ENCODE results near the gene TNFAIP3.
A peak's percentile ranks its signal among the peaks of the same experiment; 100 is the strongest.

TNFAIP3 gene

GRCh38 chr6:137914530-137915193, 47.6 kb downstream of the TNFAIP3 start:
- Histone ChIP-seq H3K9ac (ENCODE audit: low read length) (no peak overlapping the region), H3K27me3 (ENCODE audit: control insufficient read depth, insufficient read depth, low read length) (no peaks in the 10 kb centered on the region), H3K27ac (ENCODE audit: low read depth, low read length) (no peak overlapping the region), H3K36me3 (ENCODE audit: control insufficient read depth, insufficient read depth, low read length) (no peaks in the 10 kb centered on the region), H3K9me3 (ENCODE audit: control insufficient read depth, insufficient read depth, low read depth, low read length) (peaks cover 6% of the 10 kb centered on the region; the same call in 1 of the 2 replicates), H3K4me1 (ENCODE audit: control insufficient read depth, insufficient read depth, low read length) (peaks cover 5% of the 10 kb centered on the region), H3K4me3 (ENCODE audit: low read depth, low read length) (no peak overlapping the region)

- peaks cover 6% of the 10 kb centered on the region; the same call in 1 of the 2 replicates for H3K9me3 ChIP-seq (ENCODE audit: control insufficient read depth, insufficient read depth, low read depth, low read length)
- no peak overlapping the region for H3K4me3 ChIP-seq (ENCODE audit: low read depth, low read length)
- H3K27me3 ChIP-seq (ENCODE audit: control insufficient read depth, insufficient read depth, low read length), result no peaks in the 10 kb centered on the region
- H3K27ac ChIP-seq (ENCODE audit: low read depth, low read length), result no peak overlapping the region
- H3K4me1 ChIP-seq (ENCODE audit: control insufficient read depth, insufficient read depth, low read length), result peaks cover 5% of the 10 kb centered on the region
- H3K9ac ChIP-seq (ENCODE audit: low read length), result no peak overlapping the region
- H3K36me3 ChIP-seq (ENCODE audit: control insufficient read depth, insufficient read depth, low read length), result no peaks in the 10 kb centered on the region
Measured at GRCh38 chr6:137915790-137916189, 48.7 kb downstream of the TNFAIP3 start.

GRCh38 chr6:137917551-137918325, 50.7 kb downstream of the TNFAIP3 start:
- peaks cover 6% of the 10 kb centered on the region; the same call in 1 of the 2 replicates for H3K9me3 ChIP-seq (ENCODE audit: control insufficient read depth, insufficient read depth, low read depth, low read length)
- H3K4me3 ChIP-seq (ENCODE audit: low read depth, low read length), result no peak overlapping the region
- no peak overlapping the region for H3K27ac ChIP-seq (ENCODE audit: low read depth, low read length)
- no peaks in the 10 kb centered on the region for H3K27me3 ChIP-seq (ENCODE audit: control insufficient read depth, insufficient read depth, low read length)
- no peaks in the 10 kb centered on the region for H3K36me3 ChIP-seq (ENCODE audit: control insufficient read depth, insufficient read depth, low read length)
- no peak overlapping the region for H3K9ac ChIP-seq (ENCODE audit: low read length)
- no peaks in the 10 kb centered on the region for H3K4me1 ChIP-seq (ENCODE audit: control insufficient read depth, insufficient read depth, low read length)

GRCh38 chr6:137919502-137919823, 52.4 kb downstream of the TNFAIP3 start:
- H3K27me3 ChIP-seq (ENCODE audit: control insufficient read depth, insufficient read depth, low read length), result no peaks in the 10 kb centered on the region
- H3K4me3 ChIP-seq (ENCODE audit: low read depth, low read length), result no peak overlapping the region
- H3K4me1 ChIP-seq (ENCODE audit: control insufficient read depth, insufficient read depth, low read length), result no peaks in the 10 kb centered on the region
- H3K9ac ChIP-seq (ENCODE audit: low read length), result no peak overlapping the region
- no peak overlapping the region for H3K27ac ChIP-seq (ENCODE audit: low read depth, low read length)
- no peaks in the 10 kb centered on the region for H3K9me3 ChIP-seq (ENCODE audit: control insufficient read depth, insufficient read depth, low read depth, low read length)
- no peaks in the 10 kb centered on the region for H3K36me3 ChIP-seq (ENCODE audit: control insufficient read depth, insufficient read depth, low read length)

GRCh38 chr6:137919837-137920730, 53.0 kb downstream of the TNFAIP3 start:
- no peak overlapping the region for H3K4me3 ChIP-seq (ENCODE audit: low read depth, low read length)
- no peak overlapping the region for H3K27ac ChIP-seq (ENCODE audit: low read depth, low read length)
- no peaks in the 10 kb centered on the region for H3K9me3 ChIP-seq (ENCODE audit: control insufficient read depth, insufficient read depth, low read depth, low read length)
- no peaks in the 10 kb centered on the region for H3K36me3 ChIP-seq (ENCODE audit: control insufficient read depth, insufficient read depth, low read length)
- H3K4me1 ChIP-seq (ENCODE audit: control insufficient read depth, insufficient read depth, low read length), result 0 out of 2 replicates have a peak, but pooled peaks cover under 1% of the 10 kb centered on the region
- no peak overlapping the region for H3K9ac ChIP-seq (ENCODE audit: low read length)
- H3K27me3 ChIP-seq (ENCODE audit: control insufficient read depth, insufficient read depth, low read length), result no peaks in the 10 kb centered on the region

- peaks cover 17% of the 10 kb centered on the region for H3K4me1 ChIP-seq (ENCODE audit: control insufficient read depth, insufficient read depth, low read length)
- H3K4me3 ChIP-seq (ENCODE audit: low read depth, low read length), result no peak overlapping the region
- no peak overlapping the region for H3K9ac ChIP-seq (ENCODE audit: low read length)
- H3K27ac ChIP-seq (ENCODE audit: low read depth, low read length), result no peak overlapping the region
- no peaks in the 10 kb centered on the region for H3K27me3 ChIP-seq (ENCODE audit: control insufficient read depth, insufficient read depth, low read length)
- no peaks in the 10 kb centered on the region for H3K9me3 ChIP-seq (ENCODE audit: control insufficient read depth, insufficient read depth, low read depth, low read length)
- H3K36me3 ChIP-seq (ENCODE audit: control insufficient read depth, insufficient read depth, low read length), result no peaks in the 10 kb centered on the region
Measured at GRCh38 chr6:137921823-137922222, 54.8 kb downstream of the TNFAIP3 start.

- peaks cover 18% of the 10 kb centered on the region for H3K4me1 ChIP-seq (ENCODE audit: control insufficient read depth, insufficient read depth, low read length)
- H3K9me3 ChIP-seq (ENCODE audit: control insufficient read depth, insufficient read depth, low read depth, low read length), result no peaks in the 10 kb centered on the region
- H3K27me3 ChIP-seq (ENCODE audit: control insufficient read depth, insufficient read depth, low read length), result no peaks in the 10 kb centered on the region
- no peak overlapping the region for H3K9ac ChIP-seq (ENCODE audit: low read length)
- H3K27ac ChIP-seq (ENCODE audit: low read depth, low read length), result no peak overlapping the region
- no peak overlapping the region for H3K4me3 ChIP-seq (ENCODE audit: low read depth, low read length)
- no peaks in the 10 kb centered on the region for H3K36me3 ChIP-seq (ENCODE audit: control insufficient read depth, insufficient read depth, low read length)
Measured at GRCh38 chr6:137923866-137924653, 57.0 kb downstream of the TNFAIP3 start.

- H3K4me3 ChIP-seq (ENCODE audit: low read depth, low read length), result peak overlapping the region; percentile 2; the same call in 1 of the 2 replicates
- no peaks in the 10 kb centered on the region for H3K9me3 ChIP-seq (ENCODE audit: control insufficient read depth, insufficient read depth, low read depth, low read length)
- no peak overlapping the region for H3K27ac ChIP-seq (ENCODE audit: low read depth, low read length)
- no peaks in the 10 kb centered on the region for H3K36me3 ChIP-seq (ENCODE audit: control insufficient read depth, insufficient read depth, low read length)
- H3K4me1 ChIP-seq (ENCODE audit: control insufficient read depth, insufficient read depth, low read length), result peaks cover 18% of the 10 kb centered on the region
- H3K27me3 ChIP-seq (ENCODE audit: control insufficient read depth, insufficient read depth, low read length), result no peaks in the 10 kb centered on the region
- no peak overlapping the region for H3K9ac ChIP-seq (ENCODE audit: low read length)
Measured at GRCh38 chr6:137925141-137925698, 58.2 kb downstream of the TNFAIP3 start.

GRCh38 chr6:137926207-137926731, 59.2 kb downstream of the TNFAIP3 start:
- Histone ChIP-seq H3K9me3 (ENCODE audit: control insufficient read depth, insufficient read depth, low read depth, low read length) (no peaks in the 10 kb centered on the region), H3K4me1 (ENCODE audit: control insufficient read depth, insufficient read depth, low read length) (peaks cover 18% of the 10 kb centered on the region), H3K4me3 (ENCODE audit: low read depth, low read length) (peak overlapping the region; percentile 2; the same call in 1 of the 2 replicates), H3K27ac (ENCODE audit: low read depth, low read length) (no peak overlapping the region; the same call in 1 of the 2 replicates), H3K27me3 (ENCODE audit: control insufficient read depth, insufficient read depth, low read length) (no peaks in the 10 kb centered on the region), H3K9ac (ENCODE audit: low read length) (no peak overlapping the region), H3K36me3 (ENCODE audit: control insufficient read depth, insufficient read depth, low read length) (no peaks in the 10 kb centered on the region)

- Histone ChIP-seq H3K4me3 (ENCODE audit: low read depth, low read length) (no peak overlapping the region), H3K36me3 (ENCODE audit: control insufficient read depth, insufficient read depth, low read length) (no peaks in the 10 kb centered on the region), H3K27ac (ENCODE audit: low read depth, low read length) (no peak overlapping the region; the same call in 1 of the 2 replicates), H3K4me1 (ENCODE audit: control insufficient read depth, insufficient read depth, low read length) (peaks cover 18% of the 10 kb centered on the region), H3K9ac (ENCODE audit: low read length) (no peak overlapping the region), H3K9me3 (ENCODE audit: control insufficient read depth, insufficient read depth, low read depth, low read length) (no peaks in the 10 kb centered on the region), H3K27me3 (ENCODE audit: control insufficient read depth, insufficient read depth, low read length) (no peaks in the 10 kb centered on the region)
Measured at GRCh38 chr6:137926985-137927384, 59.9 kb downstream of the TNFAIP3 start.
